Activated effector memory CD4-positive, alpha-beta T cell treated with anti-CD3 and anti-CD28 coated beads, Interleukin-2, amount 50 U/mL, for 16 hours (primary cell): ENCODE measurements around the gene GNAQ.
"Not testable (repeated sequence)": the region's sequence is repeated elsewhere in the genome, so short reads cannot be mapped to it uniquely, and the experiment has no call there.

ENCODE experiments used
- DNase-seq: peaks from one replicate; pipeline ENCODE4 v3.0.0-alpha.2; 2020

The GNAQ gene

GRCh38 chr9:77896938-77897667 lies 134.5 kb downstream of the GNAQ start:
- DNase-seq: no peak

- no peak for DNase-seq
Observed at GRCh38 chr9:77896269-77896937, 135.2 kb downstream of the GNAQ start.

- DNase-seq: no peak
Observed at GRCh38 chr9:77893706-77894105, 137.9 kb downstream of the GNAQ start.

- DNase-seq: no peak
Observed at GRCh38 chr9:77892955-77893514, 138.6 kb downstream of the GNAQ start.

DNA sequence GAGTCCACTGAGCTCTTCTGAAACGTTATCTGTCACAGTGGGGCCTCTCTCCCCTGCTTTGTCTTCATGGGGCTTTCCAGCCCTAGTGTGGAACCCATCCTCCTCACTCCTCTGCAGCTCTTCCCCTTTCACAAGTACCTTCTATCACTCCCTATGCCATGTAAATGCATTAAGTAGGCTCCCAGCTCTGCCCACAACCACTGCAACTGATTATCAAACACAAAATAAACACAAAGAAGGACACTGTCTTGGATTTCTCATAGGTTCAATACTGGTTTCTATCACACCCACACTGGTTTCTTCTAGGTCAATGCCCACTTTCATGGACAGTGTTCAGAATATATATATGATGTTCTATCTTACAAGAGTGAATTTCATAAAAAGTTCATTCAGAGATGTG lies 139.4 kb downstream of the GNAQ start:
- DNase-seq: no peak

- no peak for DNase-seq
Observed at GRCh38 chr9:77891128-77891800, 140.3 kb downstream of the GNAQ start.

GRCh38 chr9:77887662-77888061 lies 143.9 kb downstream of the GNAQ start:
- no peak for DNase-seq

DNA sequence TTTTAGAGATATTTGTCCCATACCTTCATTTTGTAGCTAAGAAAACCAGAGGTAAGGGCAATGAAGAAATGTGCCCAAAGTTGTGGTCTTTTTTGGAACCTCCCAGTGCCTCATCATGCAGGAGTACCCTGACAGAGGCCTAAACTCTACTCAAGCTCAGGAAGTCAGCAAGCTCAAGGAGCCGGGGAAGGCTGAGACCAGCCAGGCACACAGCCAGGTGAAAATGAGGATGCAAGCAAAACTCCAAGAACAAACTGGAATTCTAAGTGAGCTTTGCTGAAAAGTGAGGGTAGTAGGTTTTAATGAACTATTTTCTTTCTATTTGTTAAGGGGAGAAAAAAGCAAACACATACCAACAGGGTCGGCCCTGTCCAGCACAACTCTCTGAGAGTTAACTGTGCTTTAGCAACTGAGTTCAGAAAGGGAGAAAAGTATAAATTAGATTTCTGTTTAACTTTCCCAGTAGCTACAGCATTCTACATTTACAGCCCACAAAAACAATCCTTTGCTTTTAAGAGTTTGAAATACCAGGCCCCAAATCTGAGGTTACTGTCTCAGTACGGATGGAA lies 146.4 kb downstream of the GNAQ start:
- no peak for DNase-seq

- DNase-seq: no peak
Observed at GRCh38 chr9:77883846-77884771, 147.5 kb downstream of the GNAQ start.

GRCh38 chr9:77883133-77883532 lies 148.5 kb downstream of the GNAQ start:
- DNase-seq: no peak

- DNase-seq: no peak
Observed at GRCh38 chr9:77882294-77882693, 149.3 kb downstream of the GNAQ start.

DNA sequence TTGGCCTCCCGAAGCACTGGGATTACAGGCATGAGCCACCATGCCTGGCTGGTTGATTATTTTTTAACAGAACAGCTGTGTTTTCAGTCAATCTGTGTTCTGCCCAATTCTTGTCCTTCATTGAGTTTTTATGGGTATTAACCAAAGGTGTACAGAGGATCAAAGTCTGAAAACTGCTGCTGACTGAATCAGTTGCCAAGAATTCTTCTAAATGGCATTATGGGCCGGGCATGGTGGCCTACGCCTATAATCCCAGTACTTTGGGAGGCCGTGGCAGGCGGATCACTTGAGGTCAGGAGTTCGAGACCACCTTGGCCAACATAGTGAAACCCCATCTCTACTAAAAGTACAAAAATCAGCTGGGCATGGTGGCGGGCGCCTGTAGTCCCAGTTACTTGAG lies 150.0 kb downstream of the GNAQ start:
- not testable (repeated sequence) for DNase-seq

GRCh38 chr9:77881111-77881510 lies 150.5 kb downstream of the GNAQ start:
- DNase-seq: no peak

DNA sequence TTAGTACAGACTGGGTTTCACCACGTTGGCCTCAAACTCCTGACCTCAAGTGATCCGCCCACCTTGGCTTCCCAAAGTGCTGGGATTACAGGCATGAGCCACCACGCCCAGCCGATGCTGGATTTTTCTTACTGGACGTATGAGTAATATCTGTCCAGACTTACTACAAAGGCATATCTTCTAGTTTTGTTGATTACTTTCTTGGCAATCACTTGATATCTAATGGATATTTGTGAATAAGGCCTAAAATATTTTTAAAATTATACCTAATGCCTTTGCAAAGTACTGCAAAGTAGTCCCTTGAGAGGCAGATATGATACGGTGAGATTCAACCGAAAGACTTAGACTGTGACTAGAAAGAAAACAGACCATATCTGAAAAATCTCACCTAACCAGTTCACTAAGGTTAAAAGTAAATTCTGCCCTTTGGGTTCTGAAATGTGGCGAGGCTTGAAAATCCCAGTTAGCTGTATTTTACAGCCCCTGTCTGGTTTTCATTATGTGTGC lies 152.1 kb downstream of the GNAQ start:
- DNase-seq: no peak

GRCh38 chr9:77878793-77879192 lies 152.8 kb downstream of the GNAQ start:
- DNase-seq: not testable (repeated sequence)

DNA sequence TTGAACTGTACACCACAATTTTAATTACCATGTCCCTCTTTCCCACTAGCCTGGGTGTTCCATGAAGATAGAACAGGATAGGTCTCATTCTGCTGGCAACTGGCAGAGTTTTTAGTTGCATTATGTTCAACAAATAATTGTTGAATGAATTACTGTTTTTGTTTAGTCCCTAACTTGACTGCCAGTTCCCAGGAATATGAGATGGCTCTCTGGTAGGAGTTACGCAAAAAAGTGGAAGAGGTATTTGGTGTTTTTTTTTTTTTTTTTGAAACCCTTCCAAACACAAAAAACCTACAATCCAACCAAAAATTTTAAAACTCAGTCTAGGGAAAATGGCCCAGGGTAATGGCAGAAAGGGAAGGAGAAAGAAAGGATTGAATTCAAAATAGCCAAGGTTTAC lies 153.6 kb downstream of the GNAQ start:
- no peak for DNase-seq

DNA sequence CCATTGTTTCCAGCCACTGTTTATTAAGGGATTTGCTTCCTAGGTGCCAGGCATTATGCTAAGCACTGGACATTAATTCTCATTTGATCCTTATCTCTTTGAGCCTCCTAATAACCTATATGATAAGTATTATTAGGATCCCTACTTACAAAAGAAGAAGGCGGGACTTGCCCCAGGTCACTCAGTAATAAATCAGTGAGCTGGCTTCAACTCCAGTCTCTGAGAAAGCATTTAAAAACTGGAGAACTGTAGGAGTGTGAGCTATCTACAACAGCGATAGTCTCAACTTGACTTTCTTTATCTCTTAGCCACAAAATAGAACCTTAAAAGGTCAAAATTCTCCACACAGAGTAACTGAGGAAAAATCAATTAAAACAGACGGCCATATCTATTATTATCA lies 155.0 kb downstream of the GNAQ start:
- no peak for DNase-seq

DNA sequence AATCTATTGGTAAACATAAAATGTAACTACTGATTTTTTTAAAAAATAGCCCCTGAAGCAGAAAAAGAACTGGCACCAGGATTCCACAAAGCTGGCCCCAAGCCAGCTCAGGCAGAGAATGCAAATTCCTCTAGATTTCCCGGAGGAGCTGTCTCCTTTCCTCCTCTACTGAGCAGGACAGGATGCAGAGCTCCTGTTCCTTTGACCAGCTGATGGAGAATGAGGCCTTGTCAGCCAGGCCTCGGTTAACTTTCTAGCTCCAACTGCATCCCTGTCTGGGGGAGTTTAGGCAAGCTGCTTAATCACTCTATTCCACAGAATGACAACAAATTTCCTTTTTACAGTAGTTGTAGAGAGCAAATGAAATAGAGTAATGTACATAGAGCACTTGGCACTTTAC lies 155.5 kb downstream of the GNAQ start:
- DNase-seq: no peak

DNA sequence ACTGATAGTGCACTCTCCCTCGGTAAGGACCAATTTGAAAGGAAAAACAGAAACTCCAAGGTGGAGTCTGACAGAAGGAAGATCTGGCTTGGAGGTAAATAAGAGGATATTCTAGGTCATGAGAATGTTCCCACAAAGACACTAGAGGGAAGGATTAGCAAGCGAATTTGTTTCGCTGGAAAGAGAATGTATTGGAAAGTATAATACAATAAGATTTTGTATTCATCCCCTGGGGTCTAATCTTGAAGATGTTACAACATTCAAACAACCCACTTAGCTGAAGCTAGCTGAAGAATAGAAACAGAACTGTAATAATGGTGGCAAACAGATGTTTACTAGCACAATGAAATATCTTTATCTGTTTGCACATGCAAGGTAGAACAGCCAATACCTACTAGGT lies 158.7 kb downstream of the GNAQ start:
- DNase-seq: no peak

DNA sequence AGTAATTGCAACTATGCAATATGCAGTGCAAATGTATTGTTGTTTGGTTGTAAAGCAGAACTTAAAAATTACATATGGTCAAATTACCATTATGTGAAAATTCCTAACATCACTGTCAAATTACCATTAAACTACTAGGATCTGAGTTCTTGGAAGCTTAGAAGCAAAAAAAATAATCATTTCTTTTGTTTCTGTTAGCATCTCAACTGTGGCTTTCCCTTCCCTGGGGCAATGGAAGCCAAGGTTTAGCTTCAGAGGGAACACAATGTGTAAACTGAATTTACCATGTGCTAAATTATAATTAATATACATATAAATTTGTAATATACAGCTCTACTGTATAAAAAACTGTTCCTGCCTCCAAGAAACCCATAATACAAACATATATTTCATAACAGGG lies 159.4 kb downstream of the GNAQ start:
- no peak for DNase-seq

- DNase-seq: no peak
Observed at GRCh38 chr9:77871483-77871882, 160.1 kb downstream of the GNAQ start.

- DNase-seq: no peak
Observed at GRCh38 chr9:77866878-77867277, 164.7 kb downstream of the GNAQ start.
